H1 (cell line): ENCODE measurements around the gene IFNGR1. TPM values are rescaled to one million over a fixed set of nuclear protein-coding genes. Genes with fewer than 3 reads are reported as not detected.

Experiments
- ASH2L ChIP-seq: fragments of 200-600, 300-600 bp; sonication (generic); IDR thresholded peaks from one replicate; pipeline ENCODE4 v1.7.1; 2017; ENCODE audit warnings: low read length
- BRCA1 ChIP-seq: IDR thresholded peaks from 2 replicates; pipeline ENCODE4 v1.6.1; 2012; ENCODE audit warnings: low read depth, low read length, improper control_type of control experiment
- CHD2 ChIP-seq: IDR thresholded peaks from 2 replicates; pipeline ENCODE4 v1.6.1; 2012; ENCODE audit warnings: low read length, improper control_type of control experiment
- EGR1 ChIP-seq: IDR thresholded peaks from 2 replicates; pipeline ENCODE4 v1.6.1; 2011; ENCODE audit warnings: low read depth, low read length, borderline replicate concordance
- EP300 ChIP-seq, 2 experiments: IDR thresholded peaks; 1 replicate in 1 of 2; 2 replicates in 1 of 2; pipeline ENCODE4 v1.6.1; 2011 to 2012; ENCODE audit warnings: low read depth in 2 of 2, low read length in 2 of 2, mild to moderate bottlenecking in 2 of 2, borderline replicate concordance in 1 of 2, inconsistent platforms in 1 of 2, moderate library complexity in 1 of 2
- GTF2F1 ChIP-seq: IDR thresholded peaks from 2 replicates; pipeline ENCODE4 v1.6.1; 2012; ENCODE audit warnings: low read depth, low read length, improper control_type of control experiment, borderline replicate concordance
- HDAC2 ChIP-seq, 2 experiments: fragments of 300-600 bp in 1 of 2; sonication (generic) in 1 of 2; IDR thresholded peaks; 2 replicates each; pipeline ENCODE4 v1.6.1; 2011 to 2012; ENCODE audit warnings: low read depth in 2 of 2, low read length in 2 of 2, mild to moderate bottlenecking in 2 of 2, moderate library complexity in 2 of 2, borderline replicate concordance in 1 of 2, inconsistent platforms in 1 of 2
- JUND ChIP-seq: IDR thresholded peaks from 2 replicates; pipeline ENCODE4 v1.6.1; 2011; ENCODE audit warnings: mild to moderate bottlenecking, improper control_type of control experiment, low read length
- KDM5A ChIP-seq: fragments of 200-600 bp; IDR thresholded peaks from 2 replicates; pipeline ENCODE4 v1.7.1; 2012; ENCODE audit warnings: mild to moderate bottlenecking, low read length, inconsistent platforms, mixed read lengths
- NANOG ChIP-seq: IDR thresholded peaks from 2 replicates; pipeline ENCODE4 v1.6.1; 2011; ENCODE audit warnings: low read length, low read depth, mild to moderate bottlenecking, inconsistent platforms; ENCODE audit not compliant: insufficient read depth, poor library complexity, severe bottlenecking
- RBBP5 ChIP-seq: IDR thresholded peaks from 2 replicates; pipeline ENCODE4 v1.7.1; 2012; ENCODE audit warnings: low read depth, mild to moderate bottlenecking, inconsistent platforms, low read length, moderate library complexity, borderline replicate concordance
- RXRA ChIP-seq: IDR thresholded peaks from 2 replicates; pipeline ENCODE4 v1.6.1; 2011; ENCODE audit warnings: low read depth, mild to moderate bottlenecking, low read length, moderate library complexity; ENCODE audit not compliant: insufficient read depth
- SIN3A ChIP-seq, 2 experiments: IDR thresholded peaks in 1 of 2; conservative IDR thresholded peaks in 1 of 2; 2 replicates each; pipeline ENCODE4 v1.6.1; 2011 to 2012; ENCODE audit warnings: low read length in 2 of 2, improper control_type of control experiment in 1 of 2, low read depth in 1 of 2, mild to moderate bottlenecking in 1 of 2
- SP2 ChIP-seq: IDR thresholded peaks from 2 replicates; pipeline ENCODE4 v1.6.1; 2012; ENCODE audit warnings: mild to moderate bottlenecking, low read length, inconsistent platforms
- SP4 ChIP-seq: IDR thresholded peaks from 2 replicates; pipeline ENCODE4 v1.6.1; 2012; ENCODE audit warnings: low read length, inconsistent platforms
- TAF1 ChIP-seq: IDR thresholded peaks from 2 replicates; pipeline ENCODE4 v1.6.1; 2011; ENCODE audit warnings: mild to moderate bottlenecking, low read depth, low read length
- TBP ChIP-seq: IDR thresholded peaks from 2 replicates; pipeline ENCODE4 v1.6.1; 2011; ENCODE audit warnings: low read depth, low read length, improper control_type of control experiment
- TEAD4 ChIP-seq: IDR thresholded peaks from 2 replicates; pipeline ENCODE4 v1.6.1; 2012; ENCODE audit warnings: low read depth, low read length, inconsistent platforms, mixed read lengths
- ZNF274 ChIP-seq: IDR thresholded peaks from 2 replicates; pipeline ENCODE4 v1.7.0; 2012; ENCODE audit warnings: low read length, borderline replicate concordance; ENCODE audit errors: extremely low read depth
- polyA plus RNA-seq, 7 experiments: library from polyadenylated mRNA; depleted of rRNA in 3 of 7; stranded (reverse) in 5 of 7; unstranded in 2 of 7; fragments of >200 nt in 5 of 7; fragments of 200-250 nt in 2 of 7; gene quantifications; 1 replicate in 5 of 7; 2 replicates in 1 of 7; 4 replicates in 1 of 7; pipeline versions ENCODE4 v1.2.1 to v1.2.3, GENCODE V29; 2011 to 2013; ENCODE audit warnings: missing spikeins in 2 of 7, mixed read lengths in 2 of 7
- total RNA-seq: library from RNA; stranded (reverse); fragmentation: NEBNext Ultra II Directional; extraction: Animal tissue kit (Norgen Biotek cat#: 25700); gene quantifications from 2 replicates; pipeline ENCODE4 v1.2.1, GENCODE V29; 2021
- TF ChIP-seq, protein P1 (sequence below): IDR thresholded peaks from 2 replicates; pipeline ENCODE4 v1.6.1; 2012; ENCODE audit warnings: inconsistent platforms
- TF ChIP-seq, protein P2 (sequence below), 3 experiments: IDR thresholded peaks; 1 replicate in 2 of 3; 2 replicates in 1 of 3; pipeline versions ENCODE4 v1.5.1 to v1.6.1; 2011; ENCODE audit warnings: low read length in 3 of 3, mild to moderate bottlenecking in 3 of 3, inconsistent platforms in 2 of 3, low read depth in 1 of 3, moderate library complexity in 1 of 3; ENCODE audit not compliant: insufficient read depth in 1 of 3; ENCODE audit errors: control extremely low read depth in 1 of 3

The IFNGR1 gene
- total and polyA plus RNA-seq, 2 of the 8 experiments (the other 6 are each of a cell fraction or from before 2014, with no cell fraction given) = 9.7 to 20.9 TPM

DNA sequence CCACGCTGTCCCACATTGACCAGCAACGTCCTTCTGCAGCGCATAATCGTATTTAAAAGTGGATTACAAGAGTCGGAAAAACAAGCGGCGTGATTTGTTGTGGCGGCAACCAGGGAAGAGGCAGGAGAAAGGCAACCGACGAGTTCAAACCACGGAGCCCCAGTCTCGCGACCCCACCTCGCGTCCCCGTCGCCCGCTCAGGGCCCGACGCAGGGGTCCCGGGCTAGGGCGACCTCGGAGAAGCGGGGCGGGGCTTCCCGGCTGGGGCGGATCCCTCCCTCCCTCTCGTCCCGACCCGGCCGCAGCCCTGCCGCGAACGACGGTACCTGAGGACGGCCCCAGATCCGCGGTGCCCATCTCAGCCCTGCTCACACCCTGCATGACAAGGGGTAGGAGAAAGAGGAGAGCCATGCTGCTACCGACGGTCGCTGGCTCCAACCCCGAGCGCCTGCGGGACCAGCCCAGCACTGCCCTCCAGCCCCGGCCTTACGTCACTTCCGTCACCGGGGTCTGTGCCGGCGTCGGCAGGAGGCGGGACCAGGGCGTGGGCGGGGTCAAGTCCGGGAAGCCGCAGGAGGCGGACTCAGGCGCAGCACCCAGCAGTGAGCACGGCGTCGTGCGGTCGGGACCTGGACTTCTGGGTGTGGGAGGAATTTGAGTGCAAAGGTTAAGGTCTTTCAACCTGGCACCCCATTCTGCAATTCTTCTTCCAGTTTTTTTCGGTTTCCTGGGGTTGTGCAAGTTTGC is at the start of gene IFNGR1 (continued):
- TF ChIP-seq RBBP5 (peak; percentile 92), BRCA1 (no peak), KDM5A (no peak), EP300 (IDR thresholded peaks at IDR 0.05; ENCODE audit: borderline replicate concordance in 1 of 2, low read depth in 2 of 2, low read length in 2 of 2) (no peak), SP4 (no peak), HDAC2 (IDR thresholded peaks at IDR 0.05; ENCODE audit: borderline replicate concordance in 1 of 2, low read depth in 2 of 2, low read length in 2 of 2) (peak in 1 of 2 experiments; percentile 26; a peak in 1 of 4 replicates), GTF2F1 (no peak), TEAD4 (no peak), EGR1 (no peak), TBP (0 out of 2 replicates have a peak, but pooled peaks have one; percentile 44), RXRA (no peak), SP2 (no peak), ZNF274 (no peak), TAF1 (peak; percentile 64; the same call in 1 of the 2 replicates), CHD2 (peak; percentile 41; the same call in 1 of the 2 replicates), JUND (peak; percentile 49; the same call in 1 of the 2 replicates), NANOG (no peak), ASH2L (peak; percentile 96), SIN3A (conservative IDR thresholded peaks at IDR 0.05 in 1 of 2, IDR thresholded peaks at IDR 0.05 in 1 of 2; ENCODE audit: low read depth in 1 of 2, low read length in 2 of 2) (peak in 1 of 2 experiments; percentile 71; a peak in 1 of 4 replicates)
- TF ChIP-seq, protein P1, sequence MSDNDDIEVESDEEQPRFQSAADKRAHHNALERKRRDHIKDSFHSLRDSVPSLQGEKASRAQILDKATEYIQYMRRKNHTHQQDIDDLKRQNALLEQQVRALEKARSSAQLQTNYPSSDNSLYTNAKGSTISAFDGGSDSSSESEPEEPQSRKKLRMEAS = peak; percentile 45; the same call in 1 of the 2 replicates
- TF ChIP-seq, protein P2, sequence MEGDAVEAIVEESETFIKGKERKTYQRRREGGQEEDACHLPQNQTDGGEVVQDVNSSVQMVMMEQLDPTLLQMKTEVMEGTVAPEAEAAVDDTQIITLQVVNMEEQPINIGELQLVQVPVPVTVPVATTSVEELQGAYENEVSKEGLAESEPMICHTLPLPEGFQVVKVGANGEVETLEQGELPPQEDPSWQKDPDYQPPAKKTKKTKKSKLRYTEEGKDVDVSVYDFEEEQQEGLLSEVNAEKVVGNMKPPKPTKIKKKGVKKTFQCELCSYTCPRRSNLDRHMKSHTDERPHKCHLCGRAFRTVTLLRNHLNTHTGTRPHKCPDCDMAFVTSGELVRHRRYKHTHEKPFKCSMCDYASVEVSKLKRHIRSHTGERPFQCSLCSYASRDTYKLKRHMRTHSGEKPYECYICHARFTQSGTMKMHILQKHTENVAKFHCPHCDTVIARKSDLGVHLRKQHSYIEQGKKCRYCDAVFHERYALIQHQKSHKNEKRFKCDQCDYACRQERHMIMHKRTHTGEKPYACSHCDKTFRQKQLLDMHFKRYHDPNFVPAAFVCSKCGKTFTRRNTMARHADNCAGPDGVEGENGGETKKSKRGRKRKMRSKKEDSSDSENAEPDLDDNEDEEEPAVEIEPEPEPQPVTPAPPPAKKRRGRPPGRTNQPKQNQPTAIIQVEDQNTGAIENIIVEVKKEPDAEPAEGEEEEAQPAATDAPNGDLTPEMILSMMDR (IDR thresholded peaks at IDR 0.05; ENCODE audit: control extremely low read depth in 1 of 3, insufficient read depth in 1 of 3, low read depth in 1 of 3, low read length in 3 of 3) = no peak
